Measurements from ENCODE around the gene NPHP1. TPM values are rescaled to one million over a fixed set of nuclear protein-coding genes. Genes with fewer than 3 reads are reported as not detected.
A peak's percentile ranks its signal among the peaks of the same experiment; 100 is the strongest.
"Not testable (repeated sequence)": the region's sequence is repeated elsewhere in the genome, so short reads cannot be mapped to it uniquely, and the experiment has no call there.

Gene NPHP1
- total RNA-seq, 2 donors from 2014 or later: 0.28 to 0.36 TPM

- Mint-ChIP-seq H3K4me3 (no peak overlapping the region), H3K36me3 (peaks cover 16% of the 10 kb centered on the region), H3K4me1 (ENCODE audit: low read depth in 2 of 2) (peaks cover 5 to 6% of the 10 kb centered on the region in 2 donors), H3K9me3 (no peaks in the 10 kb centered on the region), H3K27me3 (peaks cover 44 to 62% of the 10 kb centered on the region in 2 donors), H3K27ac (no peak overlapping the region)
- ATAC-seq: no peak
- no peak for DNase-seq (ENCODE audit: low spot score)
These were observed 10.8 kb upstream of the NPHP1 start for GRCh38 chr2:110215566-110216158.

GRCh38 chr2:110215091-110215490 lies 10.3 kb upstream of the NPHP1 start:
- Mint-ChIP-seq H3K9me3 (no peaks in the 10 kb centered on the region), H3K36me3 (peaks cover 16% of the 10 kb centered on the region), H3K27me3 (peaks cover 39 to 56% of the 10 kb centered on the region in 2 donors), H3K4me3 (no peak overlapping the region), H3K4me1 (ENCODE audit: low read depth in 2 of 2) (peaks cover 5 to 6% of the 10 kb centered on the region in 2 donors), H3K27ac (no peak overlapping the region)
- ATAC-seq (no peak), DNase-seq (ENCODE audit: low spot score) (no peak)

- not testable (repeated sequence) for ATAC-seq; H3K9me3 Mint-ChIP-seq; DNase-seq (ENCODE audit: low spot score); H3K27ac Mint-ChIP-seq; H3K4me3 Mint-ChIP-seq
- peaks cover 12 to 16% of the 10 kb centered on the region in 2 donors for H3K4me1 Mint-ChIP-seq (ENCODE audit: low read depth in 2 of 2)
- peaks cover 29% of the 10 kb centered on the region for H3K36me3 Mint-ChIP-seq
- H3K27me3 Mint-ChIP-seq: peaks cover 24 to 41% of the 10 kb centered on the region in 2 donors
These were observed 8.7 kb upstream of the NPHP1 start for GRCh38 chr2:110213522-110213921.

GRCh38 chr2:110211938-110212858 lies 7.4 kb upstream of the NPHP1 start, which contains the start of gene MTLN:
MTLN (minus strand) TSS chr2:110212547; CDS start chr2:110212525, 22 bp downstream.
- H3K9me3 Mint-ChIP-seq: no peaks in the 10 kb centered on the region
- peaks cover 34% of the 10 kb centered on the region for H3K36me3 Mint-ChIP-seq
- H3K27me3 Mint-ChIP-seq: peaks cover 18 to 32% of the 10 kb centered on the region in 2 donors
- H3K27ac Mint-ChIP-seq: peak within 1 kb of the TSS; percentile 89 to 92
- peak; percentile 94 to 95 for ATAC-seq
- peak within 1 kb of the TSS; percentile 96 for H3K4me3 Mint-ChIP-seq
- H3K4me1 Mint-ChIP-seq (ENCODE audit: low read depth in 2 of 2): peaks cover 12 to 16% of the 10 kb centered on the region in 2 donors
- DNase-seq (ENCODE audit: low spot score): peak; percentile 75

GRCh38 chr2:110205660-110206455 lies 1.0 kb upstream of the NPHP1 start:
- peak overlapping the region; percentile 38 to 89 for H3K27ac Mint-ChIP-seq
- no peak for DNase-seq (ENCODE audit: low spot score)
- no peaks in the 10 kb centered on the region for H3K9me3 Mint-ChIP-seq
- H3K36me3 Mint-ChIP-seq: peaks cover 19% of the 10 kb centered on the region
- H3K4me1 Mint-ChIP-seq (ENCODE audit: low read depth in 2 of 2): peaks cover 24 to 29% of the 10 kb centered on the region in 2 donors
- peak overlapping the region; percentile 84 for H3K4me3 Mint-ChIP-seq
- H3K27me3 Mint-ChIP-seq: peaks cover 0 to 8% of the 10 kb centered on the region in 2 donors
- no peak for ATAC-seq

GRCh38 chr2:110198016-110198415 lies 6.8 kb downstream of the NPHP1 start:
- Mint-ChIP-seq H3K4me1 (ENCODE audit: low read depth in 2 of 2) (no peaks in the 10 kb centered on the region), H3K9me3 (no peaks in the 10 kb centered on the region), H3K36me3 (no peaks in the 10 kb centered on the region), H3K4me3 (no peak overlapping the region), H3K27me3 (peaks cover 5 to 14% of the 10 kb centered on the region in 2 donors), H3K27ac (no peak overlapping the region)
- no peak for ATAC-seq
- DNase-seq (ENCODE audit: low spot score): no peak

GRCh38 chr2:110197452-110197851 lies 7.4 kb downstream of the NPHP1 start:
- no peak for ATAC-seq
- no peaks in the 10 kb centered on the region for H3K9me3 Mint-ChIP-seq

GRCh38 chr2:110190169-110190568 lies 14.6 kb downstream of the NPHP1 start:
- not testable (repeated sequence) for DNase-seq (ENCODE audit: low spot score); H3K36me3 Mint-ChIP-seq; H3K27ac Mint-ChIP-seq; H3K4me1 Mint-ChIP-seq (ENCODE audit: low read depth in 2 of 2); ATAC-seq; H3K9me3 Mint-ChIP-seq; H3K4me3 Mint-ChIP-seq
- H3K27me3 Mint-ChIP-seq: peaks cover 15 to 32% of the 10 kb centered on the region in 2 donors

More at GRCh38 chr2:110197452-110197851, 7.4 kb downstream of the NPHP1 start:
- Mint-ChIP-seq H3K27me3 (peaks cover 2 to 14% of the 10 kb centered on the region in 2 donors), H3K27ac (no peak overlapping the region), H3K4me1 (ENCODE audit: low read depth in 2 of 2) (no peaks in the 10 kb centered on the region), H3K36me3 (no peaks in the 10 kb centered on the region), H3K4me3 (no peak overlapping the region)
- no peak for DNase-seq (ENCODE audit: low spot score)

- peaks cover 8% of the 10 kb centered on the region for H3K9me3 Mint-ChIP-seq
- H3K27ac Mint-ChIP-seq: no peak overlapping the region
- H3K4me1 Mint-ChIP-seq (ENCODE audit: low read depth in 2 of 2): no peaks in the 10 kb centered on the region
- no peak overlapping the region for H3K4me3 Mint-ChIP-seq
- no peak for DNase-seq (ENCODE audit: low spot score)
- no peak for ATAC-seq
- H3K27me3 Mint-ChIP-seq: peaks cover 30 to 46% of the 10 kb centered on the region in 2 donors
- H3K36me3 Mint-ChIP-seq: peaks cover 28% of the 10 kb centered on the region
These were observed 22.4 kb downstream of the NPHP1 start for GRCh38 chr2:110182449-110182848.

- no peaks in the 10 kb centered on the region for H3K4me1 Mint-ChIP-seq (ENCODE audit: low read depth in 2 of 2)
- no peak for ATAC-seq
- peaks cover 3% of the 10 kb centered on the region for H3K9me3 Mint-ChIP-seq
- DNase-seq (ENCODE audit: low spot score): no peak
- peaks cover 33 to 54% of the 10 kb centered on the region in 2 donors for H3K27me3 Mint-ChIP-seq
- no peak overlapping the region for H3K4me3 Mint-ChIP-seq
- no peak overlapping the region for H3K27ac Mint-ChIP-seq
- H3K36me3 Mint-ChIP-seq: peaks cover 22% of the 10 kb centered on the region
These were observed 24.8 kb downstream of the NPHP1 start for GRCh38 chr2:110180036-110180435.

- ATAC-seq: peak in 1 of 2 donors; percentile 51
- peaks cover 3 to 10% of the 10 kb centered on the region in 2 donors for H3K4me1 Mint-ChIP-seq (ENCODE audit: low read depth in 2 of 2)
These were observed 31.3 kb downstream of the NPHP1 start for GRCh38 chr2:110173523-110173922.

GRCh38 chr2:110172506-110172905 lies 32.3 kb downstream of the NPHP1 start:
- no peak overlapping the region for H3K4me3 Mint-ChIP-seq
- H3K9me3 Mint-ChIP-seq: no peaks in the 10 kb centered on the region
- no peaks in the 10 kb centered on the region for H3K36me3 Mint-ChIP-seq
- ATAC-seq (no peak), DNase-seq (ENCODE audit: low spot score) (no peak)
- H3K27me3 Mint-ChIP-seq: peaks cover 23 to 51% of the 10 kb centered on the region in 2 donors
- H3K4me1 Mint-ChIP-seq (ENCODE audit: low read depth in 2 of 2): peaks cover 3 to 10% of the 10 kb centered on the region in 2 donors
- H3K27ac Mint-ChIP-seq: no peak overlapping the region

More at GRCh38 chr2:110173523-110173922, 31.3 kb downstream of the NPHP1 start:
- H3K36me3 Mint-ChIP-seq: no peaks in the 10 kb centered on the region
- H3K27ac Mint-ChIP-seq: no peak overlapping the region
- peaks cover 27 to 59% of the 10 kb centered on the region in 2 donors for H3K27me3 Mint-ChIP-seq
- no peaks in the 10 kb centered on the region for H3K9me3 Mint-ChIP-seq
- DNase-seq (ENCODE audit: low spot score): no peak
- H3K4me3 Mint-ChIP-seq: no peak overlapping the region

GRCh38 chr2:110170102-110170501 lies 34.7 kb downstream of the NPHP1 start:
- no peak overlapping the region for H3K4me3 Mint-ChIP-seq
- DNase-seq (ENCODE audit: low spot score) (no peak), ATAC-seq (no peak)
- no peak overlapping the region for H3K27ac Mint-ChIP-seq
- H3K27me3 Mint-ChIP-seq: peaks cover 12 to 36% of the 10 kb centered on the region in 2 donors
- H3K9me3 Mint-ChIP-seq: no peaks in the 10 kb centered on the region
- no peaks in the 10 kb centered on the region for H3K36me3 Mint-ChIP-seq
- peaks cover 3 to 10% of the 10 kb centered on the region in 2 donors for H3K4me1 Mint-ChIP-seq (ENCODE audit: low read depth in 2 of 2)

All from natural killer cell treated with Interleukin-12 subunit alpha and Interleukin-12 subunit beta and Interleukin-15 and Interleukin-18, amount 100 ng/mL, for 72 hours (primary cell).